Liver (tissue), 9 donors: ENCODE measurements around the gene CDC7. TPM values are rescaled to one million over a fixed set of nuclear protein-coding genes. Genes with fewer than 3 reads are reported as not detected.

Experiments
- DNase-seq: peaks from one replicate; pipeline ENCODE4 v3.0.0-alpha.2; 2017; ENCODE audit warnings: low spot score
- H3K27ac ChIP-seq, 2 donors: one replicate each; pipeline ENCODE4 v1.7.0; 2013; ENCODE audit warnings: inconsistent platforms in 2 of 2, low read length in 2 of 2, control low read depth in 1 of 2, low read depth in 1 of 2, mild to moderate bottlenecking in 1 of 2
- H3K27me3 ChIP-seq, 4 donors: one replicate each; pipeline versions ENCODE4 v1.6.1 to v1.7.0; 2013; ENCODE audit warnings: low read length in 3 of 4, inconsistent platforms in 1 of 4, mild to moderate bottlenecking in 1 of 4, moderate library complexity in 1 of 4; ENCODE audit not compliant: control insufficient read depth in 4 of 4, insufficient read depth in 4 of 4
- H3K36me3 ChIP-seq, 4 donors: one replicate each; pipeline versions ENCODE4 v1.6.1 to v1.7.0; 2013; ENCODE audit warnings: low read length in 3 of 4, mild to moderate bottlenecking in 3 of 4, low read depth in 1 of 4, moderate library complexity in 1 of 4; ENCODE audit not compliant: control insufficient read depth in 4 of 4, insufficient read depth in 3 of 4
- H3K4me1 ChIP-seq, 4 donors: one replicate each; pipeline versions ENCODE4 v1.6.1 to v1.7.0; 2013; ENCODE audit warnings: low read length in 3 of 4, mild to moderate bottlenecking in 3 of 4, moderate library complexity in 1 of 4; ENCODE audit not compliant: control insufficient read depth in 4 of 4, insufficient read depth in 4 of 4
- H3K4me3 ChIP-seq, 3 donors: one replicate each; pipeline versions ENCODE4 v1.6.1 to v1.7.0; 2013; ENCODE audit warnings: low read length in 3 of 3, control low read depth in 1 of 3, low read depth in 1 of 3, mild to moderate bottlenecking in 1 of 3
- H3K9ac ChIP-seq, 2 donors: one replicate each; pipeline ENCODE4 v1.7.0; 2013; ENCODE audit warnings: low read length in 2 of 2, mild to moderate bottlenecking in 2 of 2, moderate library complexity in 2 of 2, control low read depth in 1 of 2, low read depth in 1 of 2
- H3K9me3 ChIP-seq, 4 donors: one replicate each; pipeline versions ENCODE4 v1.6.1 to v1.7.0; 2013; ENCODE audit warnings: low read length in 3 of 4; ENCODE audit not compliant: control insufficient read depth in 4 of 4
- ATF3 ChIP-seq: IDR thresholded peaks from 2 replicates; pipeline ENCODE4 v1.6.1; 2016; ENCODE audit warnings: antibody characterized with exemption
- EGR1 ChIP-seq, 2 donors: IDR thresholded peaks; 2 replicates each; pipeline ENCODE4 v1.6.1; 2016 to 2018; ENCODE audit warnings: antibody characterized with exemption in 2 of 2, low read depth in 2 of 2
- FOXA1 ChIP-seq: IDR thresholded peaks from 2 replicates; pipeline ENCODE4 v1.6.1; 2016; ENCODE audit warnings: antibody characterized with exemption
- FOXA2 ChIP-seq: IDR thresholded peaks from 2 replicates; pipeline ENCODE4 v1.6.1; 2016; ENCODE audit warnings: antibody characterized with exemption
- GABPA ChIP-seq, 2 donors: IDR thresholded peaks in 1 of 2; conservative IDR thresholded peaks in 1 of 2; 2 replicates each; pipeline ENCODE4 v1.6.1; 2016; ENCODE audit warnings: antibody characterized with exemption in 2 of 2, mild to moderate bottlenecking in 1 of 2, moderate library complexity in 1 of 2
- HNF4A ChIP-seq, 2 donors: conservative IDR thresholded peaks; 2 replicates each; pipeline ENCODE4 v1.6.1; 2016; ENCODE audit warnings: antibody characterized with exemption in 2 of 2, mild to moderate bottlenecking in 2 of 2
- HNF4G ChIP-seq: IDR thresholded peaks from 2 replicates; pipeline ENCODE4 v1.6.1; 2016; ENCODE audit warnings: antibody characterized with exemption
- JUND ChIP-seq, 2 donors: IDR thresholded peaks; 2 replicates each; pipeline ENCODE4 v1.6.1; 2016; ENCODE audit warnings: antibody characterized with exemption in 2 of 2
- NR2F2 ChIP-seq: IDR thresholded peaks from 2 replicates; pipeline ENCODE4 v1.6.1; 2016; ENCODE audit warnings: antibody characterized with exemption
- RAD21 ChIP-seq, 2 donors: IDR thresholded peaks; 2 replicates each; pipeline ENCODE4 v1.6.1; 2016; ENCODE audit warnings: antibody characterized with exemption in 2 of 2, mild to moderate bottlenecking in 2 of 2
- RXRA ChIP-seq, 2 donors: IDR thresholded peaks; 2 replicates each; pipeline ENCODE4 v1.6.1; 2017 to 2018; ENCODE audit warnings: antibody characterized with exemption in 2 of 2, mild to moderate bottlenecking in 1 of 2
- SP1 ChIP-seq: IDR thresholded peaks from 2 replicates; pipeline ENCODE4 v1.6.1; 2018; ENCODE audit warnings: antibody characterized with exemption, mild to moderate bottlenecking
- TAF1 ChIP-seq: conservative IDR thresholded peaks from 2 replicates; pipeline ENCODE4 v1.6.1; 2016; ENCODE audit warnings: antibody characterized with exemption, mild to moderate bottlenecking
- YY1 ChIP-seq: IDR thresholded peaks from 2 replicates; pipeline ENCODE4 v1.6.1; 2016; ENCODE audit warnings: antibody characterized with exemption, mild to moderate bottlenecking
- ZBTB33 ChIP-seq: IDR thresholded peaks from 2 replicates; pipeline ENCODE4 v1.6.1; 2016; ENCODE audit warnings: antibody characterized with exemption
- WGBS: extraction: QIAGEN DNeasy Blood & Tissue Kit; methylation state at CpG from one replicate; pipeline ENCODE4 v1.1.7; 2013; 5-methylcytosine and 5-hydroxymethylcytosine counted together
- polyA plus RNA-seq, 2 donors: library from polyadenylated mRNA; stranded (reverse) in 1 of 2; unstranded in 1 of 2; fragments of 200-250 nt in 1 of 2; fragments of >200 nt in 1 of 2; fragmentation: Nextera tagmentation in 1 of 2; extraction: Ambion mirVana in 1 of 2; gene quantifications; one replicate each; pipeline versions ENCODE4 v1.2.1 to v1.2.3, GENCODE V29; 2013 to 2015
- total RNA-seq, 2 donors: library from RNA; depleted of rRNA; stranded (reverse); fragments of >200 nt; gene quantifications; one replicate each; pipeline ENCODE4 v1.2.3, GENCODE V29; 2014
- TF ChIP-seq, protein P1 (sequence below): fragments of 150-350 bp; IDR thresholded peaks from 2 replicates; pipeline ENCODE4 v1.5.1; 2017; ENCODE audit warnings: improper control_type of control experiment, low read depth, low read length; ENCODE audit not compliant: missing input control
- TF ChIP-seq, protein P2 (sequence below): IDR thresholded peaks from 2 replicates; pipeline ENCODE4 v1.6.1; 2016; ENCODE audit warnings: antibody characterized with exemption
- TF ChIP-seq, protein P3 (sequence below): IDR thresholded peaks from 2 replicates; pipeline ENCODE4 v1.6.1; 2016; ENCODE audit warnings: antibody characterized with exemption, mild to moderate bottlenecking
- donor health status: healthy.
- donor health status: healthy.
- donor health status: healthy.
- donor health status: healthy.
- donor health status: healthy.

The CDC7 gene
- total and polyA plus RNA-seq, 4 donors: 0.43 to 15.0 (median 0.61) TPM

GRCh38 chr1:91527266-91527765 is 26.7 kb downstream of the CDC7 start:
- Histone ChIP-seq H3K36me3 (no peaks in the 10 kb centered on the region), H3K4me1 (no peaks in the 10 kb centered on the region), H3K27ac (no peak overlapping the region), H3K4me3 (no peak overlapping the region), H3K9ac (no peak overlapping the region), H3K9me3 (no peaks in the 10 kb centered on the region), H3K27me3 (no peaks in the 10 kb centered on the region)
- TF ChIP-seq SP1: no peak
- TF ChIP-seq YY1: no peak
- TF ChIP-seq, protein P1, sequence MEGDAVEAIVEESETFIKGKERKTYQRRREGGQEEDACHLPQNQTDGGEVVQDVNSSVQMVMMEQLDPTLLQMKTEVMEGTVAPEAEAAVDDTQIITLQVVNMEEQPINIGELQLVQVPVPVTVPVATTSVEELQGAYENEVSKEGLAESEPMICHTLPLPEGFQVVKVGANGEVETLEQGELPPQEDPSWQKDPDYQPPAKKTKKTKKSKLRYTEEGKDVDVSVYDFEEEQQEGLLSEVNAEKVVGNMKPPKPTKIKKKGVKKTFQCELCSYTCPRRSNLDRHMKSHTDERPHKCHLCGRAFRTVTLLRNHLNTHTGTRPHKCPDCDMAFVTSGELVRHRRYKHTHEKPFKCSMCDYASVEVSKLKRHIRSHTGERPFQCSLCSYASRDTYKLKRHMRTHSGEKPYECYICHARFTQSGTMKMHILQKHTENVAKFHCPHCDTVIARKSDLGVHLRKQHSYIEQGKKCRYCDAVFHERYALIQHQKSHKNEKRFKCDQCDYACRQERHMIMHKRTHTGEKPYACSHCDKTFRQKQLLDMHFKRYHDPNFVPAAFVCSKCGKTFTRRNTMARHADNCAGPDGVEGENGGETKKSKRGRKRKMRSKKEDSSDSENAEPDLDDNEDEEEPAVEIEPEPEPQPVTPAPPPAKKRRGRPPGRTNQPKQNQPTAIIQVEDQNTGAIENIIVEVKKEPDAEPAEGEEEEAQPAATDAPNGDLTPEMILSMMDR: no peak
- TF ChIP-seq ATF3: no peak
- TF ChIP-seq, protein P2, sequence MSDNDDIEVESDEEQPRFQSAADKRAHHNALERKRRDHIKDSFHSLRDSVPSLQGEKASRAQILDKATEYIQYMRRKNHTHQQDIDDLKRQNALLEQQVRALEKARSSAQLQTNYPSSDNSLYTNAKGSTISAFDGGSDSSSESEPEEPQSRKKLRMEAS: no peak
- TF ChIP-seq ZBTB33: no peak
- no peak for TF ChIP-seq NR2F2
- no peak for TF ChIP-seq HNF4G
- no peak for TF ChIP-seq FOXA2
- no peak for TF ChIP-seq RXRA (IDR thresholded peaks at IDR 0.05)
- TF ChIP-seq HNF4A (conservative IDR thresholded peaks at IDR 0.05): no peak
- TF ChIP-seq FOXA1: no peak
- no peak for TF ChIP-seq EGR1 (IDR thresholded peaks at IDR 0.05; ENCODE audit: low read depth in 2 of 2)
- TF ChIP-seq TAF1: no peak
- no peak for TF ChIP-seq RAD21 (IDR thresholded peaks at IDR 0.05)
- TF ChIP-seq GABPA (IDR thresholded peaks at IDR 0.05 in 1 of 2, conservative IDR thresholded peaks at IDR 0.05 in 1 of 2): no peak
- no peak for TF ChIP-seq JUND (IDR thresholded peaks at IDR 0.05)
- TF ChIP-seq, protein P3, sequence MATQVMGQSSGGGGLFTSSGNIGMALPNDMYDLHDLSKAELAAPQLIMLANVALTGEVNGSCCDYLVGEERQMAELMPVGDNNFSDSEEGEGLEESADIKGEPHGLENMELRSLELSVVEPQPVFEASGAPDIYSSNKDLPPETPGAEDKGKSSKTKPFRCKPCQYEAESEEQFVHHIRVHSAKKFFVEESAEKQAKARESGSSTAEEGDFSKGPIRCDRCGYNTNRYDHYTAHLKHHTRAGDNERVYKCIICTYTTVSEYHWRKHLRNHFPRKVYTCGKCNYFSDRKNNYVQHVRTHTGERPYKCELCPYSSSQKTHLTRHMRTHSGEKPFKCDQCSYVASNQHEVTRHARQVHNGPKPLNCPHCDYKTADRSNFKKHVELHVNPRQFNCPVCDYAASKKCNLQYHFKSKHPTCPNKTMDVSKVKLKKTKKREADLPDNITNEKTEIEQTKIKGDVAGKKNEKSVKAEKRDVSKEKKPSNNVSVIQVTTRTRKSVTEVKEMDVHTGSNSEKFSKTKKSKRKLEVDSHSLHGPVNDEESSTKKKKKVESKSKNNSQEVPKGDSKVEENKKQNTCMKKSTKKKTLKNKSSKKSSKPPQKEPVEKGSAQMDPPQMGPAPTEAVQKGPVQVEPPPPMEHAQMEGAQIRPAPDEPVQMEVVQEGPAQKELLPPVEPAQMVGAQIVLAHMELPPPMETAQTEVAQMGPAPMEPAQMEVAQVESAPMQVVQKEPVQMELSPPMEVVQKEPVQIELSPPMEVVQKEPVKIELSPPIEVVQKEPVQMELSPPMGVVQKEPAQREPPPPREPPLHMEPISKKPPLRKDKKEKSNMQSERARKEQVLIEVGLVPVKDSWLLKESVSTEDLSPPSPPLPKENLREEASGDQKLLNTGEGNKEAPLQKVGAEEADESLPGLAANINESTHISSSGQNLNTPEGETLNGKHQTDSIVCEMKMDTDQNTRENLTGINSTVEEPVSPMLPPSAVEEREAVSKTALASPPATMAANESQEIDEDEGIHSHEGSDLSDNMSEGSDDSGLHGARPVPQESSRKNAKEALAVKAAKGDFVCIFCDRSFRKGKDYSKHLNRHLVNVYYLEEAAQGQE: no peak
- 92% methylated on average over 4 of the region's 4 CpGs for WGBS
- DNase-seq: no peak
